ENCODE results near the gene SLC35E3. TPM values are rescaled to one million over a fixed set of nuclear protein-coding genes. Genes with fewer than 3 reads are reported as not detected.

Gene SLC35E3
- total RNA-seq, 2 experiments from 2014 or later: 5.3 to 5.6 TPM

DNA sequence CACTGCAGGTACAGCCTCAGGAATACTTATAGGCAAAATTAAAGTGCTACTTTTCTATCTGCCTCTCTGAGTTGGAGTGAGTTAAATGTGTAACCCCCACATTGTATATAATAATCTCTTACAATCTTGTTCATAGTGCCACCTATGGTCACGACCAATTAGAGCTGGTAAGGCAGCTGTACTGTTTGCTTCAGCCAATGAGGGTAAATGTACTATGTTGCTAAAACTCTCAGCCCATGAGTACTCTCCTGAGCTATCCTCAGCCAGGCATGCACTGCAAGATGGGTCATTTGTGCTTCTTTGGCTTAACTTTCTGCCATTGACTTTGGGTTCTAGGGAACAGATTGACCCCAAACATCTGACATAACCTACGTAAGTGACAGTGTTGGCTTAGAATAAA, 47.0 kb downstream of the SLC35E3 start:
- DNase-seq: peak; percentile 28
- peak; percentile 99 for ATAC-seq
- Mint-ChIP-seq H3K4me1 (ENCODE audit: low read depth) (no peaks in the 10 kb centered on the region), H3K9me3 (no peaks in the 10 kb centered on the region), H3K27ac (no peak overlapping the region), H3K4me3 (no peak overlapping the region), H3K36me3 (ENCODE audit: low read depth) (no peaks in the 10 kb centered on the region), H3K27me3 (no peaks in the 10 kb centered on the region)
- ChIA-PET CTCF (no interaction called here), POLR2A (no interaction called here)
- intact Hi-C loops (cut with micrococcal nuclease): no loop called here
- TF ChIP-seq, protein P1, sequence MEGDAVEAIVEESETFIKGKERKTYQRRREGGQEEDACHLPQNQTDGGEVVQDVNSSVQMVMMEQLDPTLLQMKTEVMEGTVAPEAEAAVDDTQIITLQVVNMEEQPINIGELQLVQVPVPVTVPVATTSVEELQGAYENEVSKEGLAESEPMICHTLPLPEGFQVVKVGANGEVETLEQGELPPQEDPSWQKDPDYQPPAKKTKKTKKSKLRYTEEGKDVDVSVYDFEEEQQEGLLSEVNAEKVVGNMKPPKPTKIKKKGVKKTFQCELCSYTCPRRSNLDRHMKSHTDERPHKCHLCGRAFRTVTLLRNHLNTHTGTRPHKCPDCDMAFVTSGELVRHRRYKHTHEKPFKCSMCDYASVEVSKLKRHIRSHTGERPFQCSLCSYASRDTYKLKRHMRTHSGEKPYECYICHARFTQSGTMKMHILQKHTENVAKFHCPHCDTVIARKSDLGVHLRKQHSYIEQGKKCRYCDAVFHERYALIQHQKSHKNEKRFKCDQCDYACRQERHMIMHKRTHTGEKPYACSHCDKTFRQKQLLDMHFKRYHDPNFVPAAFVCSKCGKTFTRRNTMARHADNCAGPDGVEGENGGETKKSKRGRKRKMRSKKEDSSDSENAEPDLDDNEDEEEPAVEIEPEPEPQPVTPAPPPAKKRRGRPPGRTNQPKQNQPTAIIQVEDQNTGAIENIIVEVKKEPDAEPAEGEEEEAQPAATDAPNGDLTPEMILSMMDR (IDR thresholded peaks at IDR 0.05): no peak

DNA sequence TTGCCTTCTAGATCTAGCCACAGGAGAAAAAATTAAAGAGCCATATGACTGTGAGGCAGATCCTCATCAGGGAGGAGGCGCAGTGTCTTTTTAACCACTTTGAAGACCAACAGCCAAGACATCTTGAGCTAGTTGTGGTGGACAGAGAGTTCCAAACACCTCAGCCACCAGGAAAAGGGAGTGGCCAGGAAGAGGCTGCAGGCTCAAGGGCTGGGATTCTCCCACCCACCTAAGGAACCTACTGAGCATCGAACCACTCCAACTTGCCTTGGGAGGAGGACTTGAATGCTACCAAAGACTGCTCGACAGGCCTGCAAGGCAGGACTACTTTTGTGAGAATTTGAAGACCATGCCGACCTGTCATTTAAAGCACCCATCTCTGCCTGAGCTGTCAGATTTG, 47.5 kb downstream of the SLC35E3 start:
- intact Hi-C loops (cut with micrococcal nuclease): no loop called here
- no peak for ATAC-seq
- DNase-seq: no peak
- TF ChIP-seq, protein P1 (IDR thresholded peaks at IDR 0.05): no peak
- POLR2A ChIA-PET: no interaction called here
- no peak overlapping the region for H3K4me3 Mint-ChIP-seq
- no peaks in the 10 kb centered on the region for H3K36me3 Mint-ChIP-seq (ENCODE audit: low read depth)
- CTCF ChIA-PET: no interaction called here
- no peaks in the 10 kb centered on the region for H3K27me3 Mint-ChIP-seq
- no peak overlapping the region for H3K27ac Mint-ChIP-seq
- no peaks in the 10 kb centered on the region for H3K9me3 Mint-ChIP-seq
- no peaks in the 10 kb centered on the region for H3K4me1 Mint-ChIP-seq (ENCODE audit: low read depth)

DNA sequence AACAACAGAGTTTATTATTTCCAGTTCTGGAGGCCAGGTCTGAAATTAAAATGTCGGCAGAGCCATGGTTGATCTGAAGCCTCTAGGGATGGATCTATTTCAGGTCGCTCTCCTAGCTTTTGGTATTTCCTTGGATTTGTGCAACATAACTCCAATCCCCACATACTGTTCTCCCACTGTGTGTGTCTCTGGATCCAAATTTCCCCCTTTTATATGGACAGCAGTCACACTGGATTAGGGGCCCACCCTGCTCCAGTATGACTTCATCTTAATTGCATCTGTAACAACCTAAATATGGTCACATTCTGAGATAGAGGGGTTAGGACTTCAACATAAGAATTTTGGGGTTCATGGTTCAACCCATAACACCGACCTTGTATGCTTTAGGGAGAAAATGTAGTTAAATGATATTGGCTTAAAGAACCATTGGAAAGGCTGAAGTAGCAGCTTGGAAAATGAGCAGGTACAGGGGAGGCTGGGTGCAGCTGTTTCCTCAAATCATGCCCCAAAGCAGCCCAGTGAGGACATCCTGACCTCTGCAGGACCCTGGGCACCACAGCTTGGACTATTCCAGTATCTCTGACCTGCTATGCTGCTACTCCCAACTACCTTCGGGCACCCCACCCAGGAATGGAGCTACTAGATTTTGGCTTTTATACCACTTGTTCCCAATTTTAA, 48.1 kb downstream of the SLC35E3 start:
- Mint-ChIP-seq H3K4me3 (no peak overlapping the region), H3K36me3 (ENCODE audit: low read depth) (no peaks in the 10 kb centered on the region)
- CTCF ChIA-PET: no interaction called here

DNA sequence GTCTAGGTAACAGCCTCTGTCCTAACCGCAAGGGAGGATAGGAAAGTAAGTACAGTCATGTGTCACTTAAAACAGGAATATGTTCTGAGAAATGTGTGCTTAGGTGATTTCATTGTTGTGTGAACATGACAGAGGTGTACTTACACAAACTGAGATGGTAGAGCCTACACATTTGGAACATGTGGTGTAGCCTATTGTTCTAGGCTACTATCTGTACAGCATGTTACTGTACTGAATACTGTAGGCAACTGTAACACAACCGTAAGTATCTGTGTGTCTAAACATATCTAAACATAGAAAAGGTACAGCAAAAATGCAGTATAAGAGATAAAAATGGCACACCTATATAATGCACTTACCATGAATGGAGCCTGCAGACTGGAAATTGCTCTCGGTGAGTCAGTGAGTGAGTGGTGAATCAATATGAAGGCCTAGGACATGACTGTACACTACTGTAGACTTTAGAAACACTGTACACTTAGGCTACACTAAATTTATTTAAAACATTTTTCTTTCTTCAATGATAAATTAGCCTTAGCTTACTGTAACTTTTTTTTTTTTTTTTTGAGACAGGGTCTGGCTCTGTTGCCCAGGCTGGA, 48.8 kb downstream of the SLC35E3 start:
- ChIA-PET POLR2A (interaction anchor here (1.7 kb wide), 1 partner anchor 13 kb away, joined by 5 read pairs; the partner anchor contains the start of gene MDM2), CTCF (no interaction called here)
- Mint-ChIP-seq H3K4me3 (no peak overlapping the region), H3K27ac (no peak overlapping the region), H3K4me1 (ENCODE audit: low read depth) (no peaks in the 10 kb centered on the region), H3K36me3 (ENCODE audit: low read depth) (no peaks in the 10 kb centered on the region), H3K27me3 (no peaks in the 10 kb centered on the region), H3K9me3 (no peaks in the 10 kb centered on the region)
- intact Hi-C loops (cut with micrococcal nuclease): no loop called here
- TF ChIP-seq, protein P1 (IDR thresholded peaks at IDR 0.05): no peak
- DNase-seq (no peak), ATAC-seq (no peak)

More for the DNA sequence above, 48.1 kb downstream of the SLC35E3 start:
- ATAC-seq (no peak), DNase-seq (no peak)
- Mint-ChIP-seq H3K4me1 (ENCODE audit: low read depth) (no peaks in the 10 kb centered on the region), H3K27ac (no peak overlapping the region), H3K27me3 (no peaks in the 10 kb centered on the region), H3K9me3 (no peaks in the 10 kb centered on the region)
- TF ChIP-seq, protein P1 (IDR thresholded peaks at IDR 0.05): no peak
- intact Hi-C loops (cut with micrococcal nuclease): no loop called here
- POLR2A ChIA-PET: no interaction called here

DNA sequence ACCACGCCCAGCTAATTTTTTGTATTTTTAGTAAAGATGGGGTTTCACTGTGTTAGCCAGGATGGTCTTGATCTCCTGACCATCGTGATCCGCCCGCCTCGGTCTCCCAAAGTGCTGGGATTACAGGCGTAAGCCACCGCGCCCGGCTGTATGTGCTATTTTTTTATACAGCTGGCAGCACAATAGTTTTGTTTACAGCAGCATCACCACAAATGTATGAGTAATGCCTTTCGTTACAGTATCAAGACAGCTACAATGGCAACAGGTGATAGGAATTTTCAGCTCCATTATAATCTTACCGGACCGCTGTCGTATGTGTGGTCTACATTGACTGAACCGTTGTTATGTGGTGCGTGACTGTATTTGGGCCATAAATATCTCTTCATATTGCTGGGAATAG, 50.4 kb downstream of the SLC35E3 start:
- ChIA-PET CTCF (interaction anchor here (0.8 to 1.4 kb wide), 3 partner anchors 11 to 54 kb away, joined by 3 read pairs; partner anchors contain the start of gene MDM2), POLR2A (interaction anchor here (1.1 to 1.7 kb wide), 2 partner anchors 11 kb away, joined by 3 to 5 read pairs; partner anchors contain the start of gene MDM2)
- no peak for ATAC-seq
- H3K27ac Mint-ChIP-seq: no peak overlapping the region
- H3K9me3 Mint-ChIP-seq: no peaks in the 10 kb centered on the region
- H3K4me3 Mint-ChIP-seq: no peak overlapping the region
- intact Hi-C loops (cut with micrococcal nuclease): no loop called here
- H3K36me3 Mint-ChIP-seq (ENCODE audit: low read depth): no peaks in the 10 kb centered on the region
- no peak for DNase-seq
- TF ChIP-seq, protein P1 (IDR thresholded peaks at IDR 0.05): no peak
- H3K4me1 Mint-ChIP-seq (ENCODE audit: low read depth): no peaks in the 10 kb centered on the region
- H3K27me3 Mint-ChIP-seq: no peaks in the 10 kb centered on the region
